ENCODE measurements around the gene TTLL11. TPM values are rescaled to one million over a fixed set of nuclear protein-coding genes. Genes with fewer than 3 reads are reported as not detected.

The TTLL11 gene
- total RNA-seq, 4 donors from 2014 or later, result 7.4 to 14.7 (median 11.0) TPM

GRCh38 chr9:121876658-121877271, 216.3 kb downstream of the TTLL11 start:
- H3K9me3 ChIP-seq, result no peaks in the 10 kb centered on the region
- H3K4me3 ChIP-seq, result no peak overlapping the region
- H3K27me3 ChIP-seq, result no peaks in the 10 kb centered on the region
- no peak for DNase-seq
- H3K4me1 ChIP-seq, result no peaks in the 10 kb centered on the region
- H3K36me3 ChIP-seq, result no peaks in the 10 kb centered on the region
- no peak overlapping the region for H3K27ac ChIP-seq
- intact Hi-C loops (cut with DNase I; ENCODE audit: low total_unique reads), result no loop called here
- TF ChIP-seq POLR2A (IDR thresholded peaks at IDR 0.05) (no peak), CTCF (IDR thresholded peaks at IDR 0.05) (no peak)

DNA sequence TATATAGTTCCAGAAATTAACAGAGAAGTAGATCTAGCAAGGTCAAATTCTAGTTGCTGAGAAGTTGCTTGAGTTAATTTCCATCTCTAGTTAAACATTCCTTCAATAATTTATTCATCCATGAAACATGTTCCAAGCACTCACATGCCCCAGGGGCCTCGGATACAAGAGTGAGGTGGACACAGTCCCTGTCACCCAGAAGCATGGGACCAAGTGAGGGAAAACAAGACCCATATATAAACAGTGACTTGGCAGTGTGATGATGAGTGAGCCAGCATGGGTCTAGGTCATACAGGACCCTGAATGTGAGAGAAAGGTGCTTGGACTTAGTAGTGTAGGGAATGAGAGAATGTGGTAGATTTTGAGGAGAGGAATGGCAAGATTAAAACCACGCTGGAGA, 216.9 kb downstream of the TTLL11 start:
- DNase-seq, result no peak
- intact Hi-C loops (cut with DNase I; ENCODE audit: low total_unique reads), result no loop called here
- Histone ChIP-seq H3K4me1 (no peaks in the 10 kb centered on the region), H3K4me3 (no peak overlapping the region), H3K36me3 (no peaks in the 10 kb centered on the region), H3K9me3 (no peaks in the 10 kb centered on the region), H3K27me3 (no peaks in the 10 kb centered on the region), H3K27ac (no peak overlapping the region)
- TF ChIP-seq POLR2A (IDR thresholded peaks at IDR 0.05) (no peak), CTCF (IDR thresholded peaks at IDR 0.05) (no peak)

- no peaks in the 10 kb centered on the region for H3K4me1 ChIP-seq
- no peak for DNase-seq
- intact Hi-C loops (cut with DNase I; ENCODE audit: low total_unique reads), result no loop called here
Measured at GRCh38 chr9:121874524-121874923, 218.6 kb downstream of the TTLL11 start.

GRCh38 chr9:121871431-121872025, 221.6 kb downstream of the TTLL11 start:
- Histone ChIP-seq H3K4me1 (no peaks in the 10 kb centered on the region), H3K27ac (no peak overlapping the region), H3K4me3 (no peak overlapping the region), H3K27me3 (no peaks in the 10 kb centered on the region), H3K36me3 (no peaks in the 10 kb centered on the region), H3K9me3 (no peaks in the 10 kb centered on the region)
- TF ChIP-seq POLR2A (IDR thresholded peaks at IDR 0.05), result no peak
- TF ChIP-seq CTCF (IDR thresholded peaks at IDR 0.05), result no peak
- intact Hi-C loops (cut with DNase I; ENCODE audit: low total_unique reads), result no loop called here
- DNase-seq, result no peak

More at GRCh38 chr9:121874524-121874923, 218.6 kb downstream of the TTLL11 start:
- no peaks in the 10 kb centered on the region for H3K27me3 ChIP-seq
- TF ChIP-seq CTCF (IDR thresholded peaks at IDR 0.05) (no peak), POLR2A (IDR thresholded peaks at IDR 0.05) (no peak)
- no peaks in the 10 kb centered on the region for H3K36me3 ChIP-seq
- H3K27ac ChIP-seq, result no peak overlapping the region
- no peaks in the 10 kb centered on the region for H3K9me3 ChIP-seq
- no peak overlapping the region for H3K4me3 ChIP-seq

DNA sequence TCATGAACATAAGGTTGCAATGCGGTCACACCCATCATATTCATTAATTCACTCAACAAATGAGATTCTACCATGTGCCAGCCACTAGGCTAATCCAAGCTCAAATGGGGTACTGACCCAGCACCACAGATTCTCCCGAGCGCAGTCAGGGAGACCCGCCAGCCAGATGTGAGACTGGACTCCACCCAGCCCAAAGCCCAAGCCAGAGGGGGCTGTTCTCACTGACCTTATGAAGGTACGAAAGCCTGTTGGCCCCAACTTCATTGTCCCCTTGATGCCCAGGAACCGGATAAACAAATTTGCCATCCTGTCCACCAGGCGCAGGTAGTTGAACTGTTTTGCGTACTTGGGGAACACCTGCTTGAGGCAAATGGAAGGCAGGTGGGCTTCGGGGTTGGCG, 222.8 kb downstream of the TTLL11 start:
- intact Hi-C loops (cut with DNase I; ENCODE audit: low total_unique reads), result no loop called here
- no peak for DNase-seq
- no peaks in the 10 kb centered on the region for H3K4me1 ChIP-seq
- H3K27me3 ChIP-seq, result no peaks in the 10 kb centered on the region
- H3K27ac ChIP-seq, result no peak overlapping the region
- no peaks in the 10 kb centered on the region for H3K36me3 ChIP-seq
- H3K9me3 ChIP-seq, result no peaks in the 10 kb centered on the region
- TF ChIP-seq POLR2A (IDR thresholded peaks at IDR 0.05) (no peak), CTCF (IDR thresholded peaks at IDR 0.05) (no peak)
- no peak overlapping the region for H3K4me3 ChIP-seq

All from uterus (tissue), 4 donors.